Endothelial cell of umbilical vein (primary cell): Measurements from ENCODE around the gene SLC36A3. TPM values are rescaled to one million over a fixed set of nuclear protein-coding genes. Genes with fewer than 3 reads are reported as not detected.

Source experiments
- BruUV-seq: library from RNA; stranded (reverse); fragments of 400-500 nt; replicated peaks from 2 replicates; lab custom pipeline; 2021; lab: Mats Ljungman, UMichigan
- CTCF ChIA-PET: fragments of 300-600, 350-600 bp; sonication (Branson Sonifier 250); formaldehyde crosslinking; loops from one replicate; lab custom pipeline; 2021; ENCODE audit warnings: antibody characterized with exemption, inconsistent platforms; lab: Charles Lee
- POLR2A ChIA-PET: fragments of 300-600, 350-600 bp; sonication (Branson Sonifier 250); formaldehyde crosslinking; loops from one replicate; lab custom pipeline; 2021; ENCODE audit warnings: antibody characterized with exemption, inconsistent platforms; lab: Charles Lee
- DNase-seq: peaks from one replicate; pipeline ENCODE4 v3.0.0-alpha.2; 2011; ENCODE audit warnings: low read depth, low spot score
- FAIRE-seq: peaks from 2 replicates; lab custom pipeline; 2011; peaks lifted over from hg19 to GRCh38; lab: Jason Lieb, UNC
- H2AFZ ChIP-seq: 2 replicates; pipeline ENCODE4 v1.6.0; 2012; ENCODE audit warnings: low read depth, low read length, control low read depth, inconsistent platforms
- H3K27ac ChIP-seq: 2 replicates; pipeline ENCODE4 v1.5.1; 2011; ENCODE audit warnings: low read depth, mild to moderate bottlenecking, control low read depth, low read length, moderate library complexity; ENCODE audit not compliant: insufficient read depth
- H3K27me3 ChIP-seq, 2 experiments: 2 replicates each; pipeline versions ENCODE4 v1.6.0 to v1.6.1; 2011; ENCODE audit warnings: low read length in 2 of 2, mixed read lengths in 1 of 2; ENCODE audit not compliant: control insufficient read depth in 2 of 2, insufficient read depth in 2 of 2
- H3K36me3 ChIP-seq, 2 experiments: 2 replicates in 1 of 2; 3 replicates in 1 of 2; pipeline ENCODE4 v1.5.1; 2011; ENCODE audit warnings: low read length in 2 of 2, mild to moderate bottlenecking in 1 of 2, moderate library complexity in 1 of 2; ENCODE audit not compliant: control insufficient read depth in 2 of 2, insufficient read depth in 2 of 2; ENCODE audit errors: extremely low read depth in 1 of 2
- H3K4me1 ChIP-seq: 3 replicates; pipeline ENCODE4 v1.5.1; 2011; ENCODE audit warnings: mild to moderate bottlenecking, low read length; ENCODE audit not compliant: control insufficient read depth, insufficient read depth; ENCODE audit errors: extremely low read depth
- H3K4me2 ChIP-seq: 2 replicates; pipeline ENCODE4 v1.6.1; 2011; ENCODE audit warnings: low read length, control low read depth, mixed read lengths; ENCODE audit not compliant: insufficient read depth
- H3K4me3 ChIP-seq, 3 experiments: fragments of 200-600 bp in 1 of 3; sonication (generic), shearing (Covaris generic) in 1 of 3; replicated peaks in 1 of 3; 2 replicates each; pipeline ENCODE4 v1.5.1; 2011 to 2016; ENCODE audit warnings: control low read depth in 3 of 3, low read length in 3 of 3, mild to moderate bottlenecking in 2 of 3, inconsistent platforms in 1 of 3, low read depth in 1 of 3, moderate library complexity in 1 of 3; ENCODE audit not compliant: insufficient read depth in 1 of 3
- H3K79me2 ChIP-seq: 2 replicates; pipeline ENCODE4 v1.6.0; 2012; ENCODE audit warnings: low read length, inconsistent platforms; ENCODE audit not compliant: control insufficient read depth, insufficient read depth
- H3K9ac ChIP-seq: replicated peaks from 2 replicates; pipeline ENCODE3; 2011; ENCODE audit warnings: low read length, control low read depth; ENCODE audit not compliant: insufficient read depth; ENCODE audit errors: extremely low read depth
- H3K9me1 ChIP-seq: replicated peaks from 3 replicates; pipeline ENCODE4 v1.6.0; 2011; ENCODE audit warnings: mild to moderate bottlenecking, low read length; ENCODE audit not compliant: control insufficient read depth, insufficient read depth; ENCODE audit errors: extremely low read depth
- H3K9me3 ChIP-seq: replicated peaks from 2 replicates; pipeline ENCODE4 v1.5.1; 2012; ENCODE audit warnings: low read length, inconsistent platforms; ENCODE audit not compliant: control insufficient read depth, insufficient read depth
- H4K20me1 ChIP-seq: replicated peaks from 2 replicates; pipeline ENCODE3; 2011; ENCODE audit warnings: mild to moderate bottlenecking, low read length; ENCODE audit not compliant: control insufficient read depth, insufficient read depth; ENCODE audit errors: extremely low read depth
- EZH2 ChIP-seq: IDR thresholded peaks from 2 replicates; pipeline ENCODE4 v1.6.1; 2012; ENCODE audit warnings: borderline replicate concordance, low read depth, mild to moderate bottlenecking, moderate library complexity, low read length, inconsistent platforms; ENCODE audit not compliant: severe bottlenecking
- FOS ChIP-seq: IDR thresholded peaks from 2 replicates; pipeline ENCODE4 v1.6.1; 2011; ENCODE audit warnings: mild to moderate bottlenecking, low read length, moderate library complexity, borderline replicate concordance; ENCODE audit not compliant: insufficient read depth
- GATA2 ChIP-seq: IDR thresholded peaks from 2 replicates; pipeline ENCODE4 v1.7.0; 2011; ENCODE audit warnings: low read depth, mild to moderate bottlenecking, moderate library complexity, mixed read lengths, low read length; ENCODE audit not compliant: insufficient read length, insufficient read depth
- JUN ChIP-seq: IDR thresholded peaks from 2 replicates; pipeline ENCODE4 v1.6.1; 2011; ENCODE audit warnings: borderline replicate concordance, low read depth; ENCODE audit not compliant: insufficient read length, insufficient read depth
- MYC ChIP-seq: IDR thresholded peaks from one replicate; pipeline ENCODE4 v1.6.1; 2011; ENCODE audit warnings: mild to moderate bottlenecking, low read depth, low read length
- POLR2A ChIP-seq: IDR thresholded peaks from 2 replicates; pipeline ENCODE4 v1.6.1; 2012; ENCODE audit warnings: low read depth, mild to moderate bottlenecking, control low read depth, low read length
- POLR2AphosphoS5 ChIP-seq: IDR thresholded peaks from 2 replicates; pipeline ENCODE4 v1.6.1; 2012; ENCODE audit warnings: low read depth, mild to moderate bottlenecking, control low read depth, low read length, moderate library complexity; ENCODE audit not compliant: insufficient read depth
- dilution Hi-C: fragments of 300-500 bp; cut with MboI; formaldehyde crosslinking; loops from one replicate; pipeline ENCODE4 v1.15.0; 2019; ENCODE audit warnings: low sequenced_read_pairs; ENCODE audit not compliant: extremely low pct_ligation_motif_present
- intact Hi-C: fragments of 100-400 bp; cut with micrococcal nuclease; formaldehyde crosslinking; loops from one replicate; pipeline ENCODE4 v1.10.0; 2022
- polyA plus RNA-seq, 4 experiments: library from polyadenylated mRNA; depleted of rRNA in 3 of 4; stranded (reverse) in 3 of 4; unstranded in 1 of 4; fragments of >200 nt; gene quantifications; 2 replicates each; pipeline versions ENCODE4 v1.2.1 to v1.2.3, GENCODE V29; 2011 to 2012; ENCODE audit warnings: missing spikeins in 1 of 4
- total RNA-seq: library from RNA; stranded (reverse); gene quantifications from 2 replicates; pipeline ENCODE4 v1.2.3, GENCODE V29; 2021
- TF ChIP-seq, protein P1 (sequence below), 2 donors: IDR thresholded peaks; 1 replicate in 1 of 2; 2 replicates in 1 of 2; pipeline ENCODE4 v1.5.1; 2011; ENCODE audit warnings: low read length in 2 of 2, mild to moderate bottlenecking in 2 of 2, moderate library complexity in 2 of 2, control low read depth in 1 of 2, inconsistent platforms in 1 of 2, low read depth in 1 of 2; ENCODE audit not compliant: insufficient read depth in 1 of 2; ENCODE audit errors: extremely low read depth in 1 of 2
- TF ChIP-seq, protein P2 (sequence below): IDR thresholded peaks from 2 replicates; pipeline ENCODE4 v1.6.1; 2011; ENCODE audit not compliant: insufficient read depth, insufficient read length

The SLC36A3 gene
- total and polyA plus RNA-seq, 2 donors (not counting 3 experiments of a cell fraction or from before 2014, with no cell fraction given) = not detected

DNA sequence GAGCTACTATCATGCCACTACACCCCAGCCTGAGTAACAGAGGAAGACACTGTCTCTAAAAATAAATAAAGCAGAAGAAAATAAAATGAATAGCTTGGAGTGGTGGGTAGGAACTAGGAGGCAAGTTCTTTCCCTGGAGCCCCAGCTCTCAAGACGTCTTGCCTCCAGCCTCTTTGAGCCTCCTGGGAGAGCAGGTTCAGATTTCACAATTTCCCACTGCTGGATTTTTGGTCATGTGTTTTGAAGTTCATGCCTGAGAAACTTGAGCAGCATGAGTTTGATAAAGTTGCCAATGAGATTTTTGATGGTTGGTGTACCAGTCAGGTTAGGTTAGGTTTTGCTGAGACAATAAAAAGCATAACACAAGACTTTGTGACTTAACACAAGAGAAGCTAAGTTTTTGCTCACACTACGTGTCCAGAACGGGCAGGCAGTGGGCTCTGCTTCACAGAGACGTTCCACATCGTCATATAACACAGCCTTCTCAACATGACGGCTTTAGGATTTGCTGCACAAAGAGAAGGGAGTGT is 75.6 kb downstream of the SLC36A3 start:
- H3K9me1 ChIP-seq = no peaks in the 10 kb centered on the region
- no peak overlapping the region for H3K9ac ChIP-seq
- no peak for FAIRE-seq
- CTCF ChIA-PET = interaction anchor here (0.8 to 1.2 kb wide), 3 partner anchors 10 to 102 kb away, joined by 3 to 7 read pairs (median 4); no protein-coding TSS in a partner anchor
- DNase-seq = no peak
- no peaks in the 10 kb centered on the region for H4K20me1 ChIP-seq
- BruUV-seq = no TSS peak
- H3K36me3 ChIP-seq = no peaks in the 10 kb centered on the region
- dilution Hi-C loops (no loop called here), intact Hi-C loops (no loop called here)
- H3K79me2 ChIP-seq = no peaks in the 10 kb centered on the region
- H3K27ac ChIP-seq = no peak overlapping the region
- H3K4me3 ChIP-seq = no peak overlapping the region
- H2AFZ ChIP-seq = no peak overlapping the region
- POLR2A ChIA-PET = no interaction called here
- TF ChIP-seq, protein P1, sequence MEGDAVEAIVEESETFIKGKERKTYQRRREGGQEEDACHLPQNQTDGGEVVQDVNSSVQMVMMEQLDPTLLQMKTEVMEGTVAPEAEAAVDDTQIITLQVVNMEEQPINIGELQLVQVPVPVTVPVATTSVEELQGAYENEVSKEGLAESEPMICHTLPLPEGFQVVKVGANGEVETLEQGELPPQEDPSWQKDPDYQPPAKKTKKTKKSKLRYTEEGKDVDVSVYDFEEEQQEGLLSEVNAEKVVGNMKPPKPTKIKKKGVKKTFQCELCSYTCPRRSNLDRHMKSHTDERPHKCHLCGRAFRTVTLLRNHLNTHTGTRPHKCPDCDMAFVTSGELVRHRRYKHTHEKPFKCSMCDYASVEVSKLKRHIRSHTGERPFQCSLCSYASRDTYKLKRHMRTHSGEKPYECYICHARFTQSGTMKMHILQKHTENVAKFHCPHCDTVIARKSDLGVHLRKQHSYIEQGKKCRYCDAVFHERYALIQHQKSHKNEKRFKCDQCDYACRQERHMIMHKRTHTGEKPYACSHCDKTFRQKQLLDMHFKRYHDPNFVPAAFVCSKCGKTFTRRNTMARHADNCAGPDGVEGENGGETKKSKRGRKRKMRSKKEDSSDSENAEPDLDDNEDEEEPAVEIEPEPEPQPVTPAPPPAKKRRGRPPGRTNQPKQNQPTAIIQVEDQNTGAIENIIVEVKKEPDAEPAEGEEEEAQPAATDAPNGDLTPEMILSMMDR (IDR thresholded peaks at IDR 0.05; ENCODE audit: extremely low read depth in 1 of 2, insufficient read depth in 1 of 2, low read depth in 1 of 2, low read length in 2 of 2) = no peak
- TF ChIP-seq JUN = no peak
- no peak for TF ChIP-seq EZH2
- TF ChIP-seq FOS = no peak
- TF ChIP-seq POLR2A = no peak
- TF ChIP-seq MYC = no peak
- TF ChIP-seq GATA2 = no peak
- TF ChIP-seq POLR2AphosphoS5 = no peak
- TF ChIP-seq, protein P2, sequence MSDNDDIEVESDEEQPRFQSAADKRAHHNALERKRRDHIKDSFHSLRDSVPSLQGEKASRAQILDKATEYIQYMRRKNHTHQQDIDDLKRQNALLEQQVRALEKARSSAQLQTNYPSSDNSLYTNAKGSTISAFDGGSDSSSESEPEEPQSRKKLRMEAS = no peak
- peaks cover 6% of the 10 kb centered on the region for H3K4me1 ChIP-seq
- H3K9me3 ChIP-seq = no peaks in the 10 kb centered on the region
- no peak overlapping the region for H3K4me2 ChIP-seq
- H3K27me3 ChIP-seq = peaks cover 3 to 5% of the 10 kb centered on the region in 2 experiments

Other genes with a start within 250 kb of the SLC36A3 start
- gene TNIP1, start 222.7 kb downstream of the SLC36A3 start, total RNA-seq = 87.0 and 96.8 TPM in 2 replicates
- gene TNIP1, start 222.7 kb downstream of the SLC36A3 start, polyA plus RNA-seq = 37.2 and 43.0 TPM in 2 replicates
- gene ANXA6, start 146.0 kb downstream of the SLC36A3 start, total RNA-seq = 240 and 266 TPM in 2 replicates
- gene ANXA6, start 146.0 kb downstream of the SLC36A3 start, polyA plus RNA-seq = 173 and 195 TPM in 2 replicates
- gene CCDC69, start 79.7 kb downstream of the SLC36A3 start, total RNA-seq = 4.3 and 4.5 TPM in 2 replicates
- gene CCDC69, start 79.7 kb downstream of the SLC36A3 start, polyA plus RNA-seq = 4.0 and 4.1 TPM in 2 replicates
- gene GM2A, start 50.6 kb downstream of the SLC36A3 start, total RNA-seq = 21.2 and 22.5 TPM in 2 replicates
- gene GM2A, start 50.6 kb downstream of the SLC36A3 start, polyA plus RNA-seq = 14.0 and 14.4 TPM in 2 replicates
- not detected in 2 replicates for gene SLC36A2, start 43.8 kb upstream of the SLC36A3 start, total RNA-seq
- gene SLC36A2, start 43.8 kb upstream of the SLC36A3 start, polyA plus RNA-seq = not detected in 2 replicates
- 8.6 and 11.8 TPM in 2 replicates for gene SLC36A1, start 143.8 kb upstream of the SLC36A3 start, total RNA-seq
- gene SLC36A1, start 143.8 kb upstream of the SLC36A3 start, polyA plus RNA-seq = 14.5 and 16.1 TPM in 2 replicates